Fibroblast of peridontal ligament (primary cell): ENCODE results near the gene KIF4B.
"Not testable (repeated sequence)": the region's sequence is repeated elsewhere in the genome, so short reads cannot be mapped to it uniquely, and the experiment has no call there.

Source experiments
- DNase-seq: peaks from one replicate; pipeline ENCODE4 v3.0.0-alpha.2; 2010; ENCODE audit errors: extremely low read depth

Gene KIF4B

GRCh38 chr5:155004138-155004744, 9.3 kb upstream of the KIF4B start:
- no peak for DNase-seq

- DNase-seq = not testable (repeated sequence)
Measured at GRCh38 chr5:155006265-155006664, 7.3 kb upstream of the KIF4B start.

GRCh38 chr5:155008669-155009068, 4.9 kb upstream of the KIF4B start:
- DNase-seq = no peak

- DNase-seq = no peak
Measured at GRCh38 chr5:155010881-155011280, 2.7 kb upstream of the KIF4B start.

GRCh38 chr5:155015239-155015638, 1.7 kb downstream of the KIF4B start:
- DNase-seq = no peak

- DNase-seq = no peak
Measured at GRCh38 chr5:155017610-155018009, 4.1 kb downstream of the KIF4B start.

GRCh38 chr5:155019601-155020226, 6.2 kb downstream of the KIF4B start:
- no peak for DNase-seq

- DNase-seq = no peak
Measured at GRCh38 chr5:155021842-155022241, 8.3 kb downstream of the KIF4B start.

GRCh38 chr5:155023320-155023719, 9.8 kb downstream of the KIF4B start:
- DNase-seq = no peak

- DNase-seq = no peak
Measured at GRCh38 chr5:155024015-155024414, 10.5 kb downstream of the KIF4B start.

- DNase-seq = no peak
Measured at GRCh38 chr5:155025895-155026294, 12.3 kb downstream of the KIF4B start.

- DNase-seq = no peak
Measured at GRCh38 chr5:155027993-155028629, 14.6 kb downstream of the KIF4B start.

GRCh38 chr5:155029240-155029639, 15.7 kb downstream of the KIF4B start:
- no peak for DNase-seq

GRCh38 chr5:155034145-155034744, 20.7 kb downstream of the KIF4B start:
- DNase-seq = not testable (repeated sequence)

GRCh38 chr5:155035087-155035486, 21.5 kb downstream of the KIF4B start:
- not testable (repeated sequence) for DNase-seq

GRCh38 chr5:155040984-155041653, 27.6 kb downstream of the KIF4B start:
- no peak for DNase-seq

- DNase-seq = no peak
Measured at GRCh38 chr5:155044591-155044990, 31.0 kb downstream of the KIF4B start.

- no peak for DNase-seq
Measured at GRCh38 chr5:155046591-155046990, 33.0 kb downstream of the KIF4B start.

GRCh38 chr5:155047818-155048217, 34.3 kb downstream of the KIF4B start:
- no peak for DNase-seq

GRCh38 chr5:155049569-155050383, 36.2 kb downstream of the KIF4B start:
- no peak for DNase-seq

- DNase-seq = no peak
Measured at GRCh38 chr5:155050384-155051019, 36.9 kb downstream of the KIF4B start.
